ENCODE results near the gene BCR. TPM values are rescaled to one million over a fixed set of nuclear protein-coding genes. Genes with fewer than 3 reads are reported as not detected.

The BCR gene
- polyA plus RNA-seq, 1 donor from 2014 or later = 57.5 TPM

- Histone ChIP-seq H3K36me3 (ENCODE audit: insufficient read depth, low read length) (no peaks in the 10 kb centered on the region), H3K4me2 (ENCODE audit: low read length) (no peak overlapping the region), H3K4me3 (ENCODE audit: low read length) (no peak overlapping the region), H3K9me2 (ENCODE audit: insufficient read depth, low read length) (no peaks in the 10 kb centered on the region), H3K79me2 (replicated peaks; ENCODE audit: insufficient read depth, low read length) (peaks cover 83% of the 10 kb centered on the region), H3K27ac (ENCODE audit: low read length) (no peak overlapping the region), H2AFZ (ENCODE audit: low read depth, low read length) (no peak overlapping the region), H3K27me3 (ENCODE audit: insufficient read depth, low read depth, low read length) (no peaks in the 10 kb centered on the region), H3F3A (ENCODE audit: insufficient read depth, low read length, poor library complexity, severe bottlenecking) (no peaks in the 10 kb centered on the region), H4K20me1 (ENCODE audit: insufficient read depth) (peaks cover 11% of the 10 kb centered on the region), H3K9ac (ENCODE audit: low read length) (no peak overlapping the region), H3K9me3 (ENCODE audit: low read length) (no peaks in the 10 kb centered on the region)
- TF ChIP-seq EP300 (conservative IDR thresholded peaks at IDR 0.05; ENCODE audit: poor library complexity, severe bottlenecking) (no peak), MXI1 (conservative IDR thresholded peaks at IDR 0.05; ENCODE audit: poor library complexity, severe bottlenecking) (no peak)
Observed at GRCh38 chr22:23219822-23220484, 39.6 kb downstream of the BCR start.

GRCh38 chr22:23220485-23221350, 40.4 kb downstream of the BCR start:
- no peaks in the 10 kb centered on the region for H3F3A ChIP-seq (ENCODE audit: insufficient read depth, low read length, poor library complexity, severe bottlenecking)
- H3K9me3 ChIP-seq (ENCODE audit: low read length) = no peaks in the 10 kb centered on the region
- no peak overlapping the region for H2AFZ ChIP-seq (ENCODE audit: low read depth, low read length)
- H3K36me3 ChIP-seq (ENCODE audit: insufficient read depth, low read length) = no peaks in the 10 kb centered on the region
- H3K79me2 ChIP-seq (replicated peaks; ENCODE audit: insufficient read depth, low read length) = peaks cover 77% of the 10 kb centered on the region
- H3K9ac ChIP-seq (ENCODE audit: low read length) = no peak overlapping the region
- peaks cover 11% of the 10 kb centered on the region for H4K20me1 ChIP-seq (ENCODE audit: insufficient read depth)
- no peaks in the 10 kb centered on the region for H3K27me3 ChIP-seq (ENCODE audit: insufficient read depth, low read depth, low read length)
- TF ChIP-seq TAF1 (IDR thresholded peaks at IDR 0.05; ENCODE audit: low read depth) = no peak
- TF ChIP-seq RAD21 (conservative IDR thresholded peaks at IDR 0.05) = no peak
- no peak for TF ChIP-seq EP300 (conservative IDR thresholded peaks at IDR 0.05; ENCODE audit: poor library complexity, severe bottlenecking)
- no peak for TF ChIP-seq MXI1 (conservative IDR thresholded peaks at IDR 0.05; ENCODE audit: poor library complexity, severe bottlenecking)
- H3K9me2 ChIP-seq (ENCODE audit: insufficient read depth, low read length) = no peaks in the 10 kb centered on the region
- H3K4me3 ChIP-seq (ENCODE audit: low read length) = no peak overlapping the region
- H3K4me2 ChIP-seq (ENCODE audit: low read length) = no peak overlapping the region
- no peak overlapping the region for H3K27ac ChIP-seq (ENCODE audit: low read length)

GRCh38 chr22:23221351-23221804, 41.1 kb downstream of the BCR start:
- H3K36me3 ChIP-seq (ENCODE audit: insufficient read depth, low read length) = no peaks in the 10 kb centered on the region
- H3F3A ChIP-seq (ENCODE audit: insufficient read depth, low read length, poor library complexity, severe bottlenecking) = no peaks in the 10 kb centered on the region
- H3K9ac ChIP-seq (ENCODE audit: low read length) = no peak overlapping the region
- H3K79me2 ChIP-seq (replicated peaks; ENCODE audit: insufficient read depth, low read length) = peaks cover 71% of the 10 kb centered on the region
- no peaks in the 10 kb centered on the region for H3K9me3 ChIP-seq (ENCODE audit: low read length)
- no peak overlapping the region for H3K4me3 ChIP-seq (ENCODE audit: low read length)
- H4K20me1 ChIP-seq (ENCODE audit: insufficient read depth) = peaks cover 11% of the 10 kb centered on the region
- no peak overlapping the region for H3K4me2 ChIP-seq (ENCODE audit: low read length)
- H3K9me2 ChIP-seq (ENCODE audit: insufficient read depth, low read length) = no peaks in the 10 kb centered on the region
- H2AFZ ChIP-seq (ENCODE audit: low read depth, low read length) = no peak overlapping the region
- TF ChIP-seq EP300 (conservative IDR thresholded peaks at IDR 0.05; ENCODE audit: poor library complexity, severe bottlenecking) = no peak
- TF ChIP-seq CTCF (IDR thresholded peaks at IDR 0.05; ENCODE audit: poor library complexity, severe bottlenecking) = no peak
- no peak for TF ChIP-seq REST (IDR thresholded peaks at IDR 0.05; ENCODE audit: borderline replicate concordance)
- no peak for TF ChIP-seq POLR2AphosphoS5 (IDR thresholded peaks at IDR 0.05)
- no peak for TF ChIP-seq RAD21 (conservative IDR thresholded peaks at IDR 0.05)
- TF ChIP-seq EZH2 (IDR thresholded peaks at IDR 0.05; ENCODE audit: borderline replicate concordance, insufficient read depth, low read length, poor library complexity, severe bottlenecking) = no peak
- no peaks in the 10 kb centered on the region for H3K27me3 ChIP-seq (ENCODE audit: insufficient read depth, low read depth, low read length)
- H3K27ac ChIP-seq (ENCODE audit: low read length) = no peak overlapping the region
